ENCODE results near the gene FNDC8.
"Not testable (repeated sequence)": the region's sequence is repeated elsewhere in the genome, so short reads cannot be mapped to it uniquely, and the experiment has no call there.

Gene FNDC8

GRCh38 chr17:35171834-35172233, 50.4 kb downstream of the FNDC8 start:
- no peak for DNase-seq (ENCODE audit: low read depth)

GRCh38 chr17:35172321-35172720, 50.9 kb downstream of the FNDC8 start:
- DNase-seq (ENCODE audit: low read depth), result not testable (repeated sequence)

GRCh38 chr17:35174835-35175334, 53.5 kb downstream of the FNDC8 start:
- no peak for DNase-seq (ENCODE audit: low read depth)

GRCh38 chr17:35175638-35176415, 54.4 kb downstream of the FNDC8 start:
- no peak for DNase-seq (ENCODE audit: low read depth)

- DNase-seq (ENCODE audit: low read depth), result no peak
Measured at GRCh38 chr17:35176897-35177296, 55.5 kb downstream of the FNDC8 start.

GRCh38 chr17:35179379-35179778, 58.0 kb downstream of the FNDC8 start:
- DNase-seq (ENCODE audit: low read depth), result not testable (repeated sequence)
